Measurements from ENCODE around the gene CIC.

DNA sequence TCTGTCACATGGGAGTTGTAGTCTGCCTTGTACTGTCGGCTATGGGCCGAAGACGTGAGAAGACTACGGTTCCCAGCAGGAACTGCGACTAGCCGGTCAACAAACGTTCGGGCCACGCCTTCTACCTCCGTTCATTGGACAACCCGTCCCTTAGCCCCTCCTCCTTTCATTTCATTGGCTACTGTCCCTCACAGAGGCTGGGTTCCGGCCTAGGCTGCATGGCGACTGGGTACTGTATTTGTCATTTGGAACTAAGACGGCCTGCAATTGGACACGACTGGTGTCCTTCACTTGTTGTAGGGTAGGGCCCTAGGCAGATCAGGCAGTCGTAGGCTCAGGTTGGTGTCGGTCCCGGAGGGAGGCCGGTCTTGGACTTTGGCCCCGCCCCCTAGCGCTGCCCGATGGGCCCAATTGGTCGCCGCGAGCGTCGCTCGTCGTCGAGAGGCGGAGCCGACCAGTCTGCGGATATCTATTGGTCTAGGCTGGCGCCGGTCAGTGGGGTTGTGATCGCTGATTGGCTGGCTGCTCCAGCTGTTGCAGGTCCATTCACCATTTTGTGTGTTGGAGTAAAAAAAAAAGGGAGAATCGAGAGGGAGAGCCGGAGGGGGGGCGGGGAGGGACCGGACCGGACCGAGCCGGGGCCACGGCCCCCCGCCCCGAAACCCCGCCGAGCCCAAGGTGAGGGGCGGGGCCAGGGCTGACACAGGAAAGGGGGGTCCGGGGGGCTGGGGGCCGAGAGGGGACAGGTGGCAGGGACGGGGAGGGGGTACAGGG is at the start of gene CIC:
- TF ChIP-seq POLR2AphosphoS5 (IDR thresholded peaks at IDR 0.05), result no peak
- TF ChIP-seq, protein P1, sequence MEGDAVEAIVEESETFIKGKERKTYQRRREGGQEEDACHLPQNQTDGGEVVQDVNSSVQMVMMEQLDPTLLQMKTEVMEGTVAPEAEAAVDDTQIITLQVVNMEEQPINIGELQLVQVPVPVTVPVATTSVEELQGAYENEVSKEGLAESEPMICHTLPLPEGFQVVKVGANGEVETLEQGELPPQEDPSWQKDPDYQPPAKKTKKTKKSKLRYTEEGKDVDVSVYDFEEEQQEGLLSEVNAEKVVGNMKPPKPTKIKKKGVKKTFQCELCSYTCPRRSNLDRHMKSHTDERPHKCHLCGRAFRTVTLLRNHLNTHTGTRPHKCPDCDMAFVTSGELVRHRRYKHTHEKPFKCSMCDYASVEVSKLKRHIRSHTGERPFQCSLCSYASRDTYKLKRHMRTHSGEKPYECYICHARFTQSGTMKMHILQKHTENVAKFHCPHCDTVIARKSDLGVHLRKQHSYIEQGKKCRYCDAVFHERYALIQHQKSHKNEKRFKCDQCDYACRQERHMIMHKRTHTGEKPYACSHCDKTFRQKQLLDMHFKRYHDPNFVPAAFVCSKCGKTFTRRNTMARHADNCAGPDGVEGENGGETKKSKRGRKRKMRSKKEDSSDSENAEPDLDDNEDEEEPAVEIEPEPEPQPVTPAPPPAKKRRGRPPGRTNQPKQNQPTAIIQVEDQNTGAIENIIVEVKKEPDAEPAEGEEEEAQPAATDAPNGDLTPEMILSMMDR (IDR thresholded peaks at IDR 0.05), result no peak
- no peak for TF ChIP-seq POLR2A (IDR thresholded peaks at IDR 0.05)
